Measurements from ENCODE around the gene CNGA2. TPM values are rescaled to one million over a fixed set of nuclear protein-coding genes. Genes with fewer than 3 reads are reported as not detected.

Gene CNGA2
- total RNA-seq, 1 experiment from 2014 or later, result not detected

GRCh38 chrX:151780621-151781020 lies 46.1 kb downstream of the CNGA2 start:
- H3K9me3 Mint-ChIP-seq (ENCODE audit: unreplicated experiment), result no peaks in the 10 kb centered on the region
- no peaks in the 10 kb centered on the region for H3K36me3 Mint-ChIP-seq (ENCODE audit: insufficient read depth, unreplicated experiment)
- DNase-seq, result no peak
- Histone ChIP-seq H3K9me3 (no peaks in the 10 kb centered on the region), H3K4me3 (ENCODE audit: low read depth, low read length) (no peak overlapping the region), H3K4me1 (no peaks in the 10 kb centered on the region), H3K36me3 (ENCODE audit: control insufficient read depth, insufficient read depth, low read length) (no peaks in the 10 kb centered on the region), H3K27me3 (replicated peaks; ENCODE audit: control insufficient read depth, insufficient read depth, low read length) (no peaks in the 10 kb centered on the region)
- intact Hi-C loops (cut with micrococcal nuclease; ENCODE audit: unreplicated experiment), result no loop called here
- POLR2A ChIA-PET, result no interaction called here
- H3K4me3 Mint-ChIP-seq (ENCODE audit: unreplicated experiment), result no peak overlapping the region
- CTCF ChIA-PET, result no interaction called here
- peaks cover 17% of the 10 kb centered on the region for H3K27me3 Mint-ChIP-seq (ENCODE audit: insufficient read depth, unreplicated experiment)
- BruUV-seq (replicated peaks), result no TSS peak
- no peak for TF ChIP-seq CTCF (IDR thresholded peaks at IDR 0.05; ENCODE audit: insufficient read depth in 1 of 2, low read depth in 1 of 2, low read length in 1 of 2, severe bottlenecking in 1 of 2, unreplicated experiment in 1 of 2)
- H3K27ac Mint-ChIP-seq (ENCODE audit: unreplicated experiment), result no peak overlapping the region
- H3K4me1 Mint-ChIP-seq (ENCODE audit: low read depth, unreplicated experiment), result no peaks in the 10 kb centered on the region

DNA sequence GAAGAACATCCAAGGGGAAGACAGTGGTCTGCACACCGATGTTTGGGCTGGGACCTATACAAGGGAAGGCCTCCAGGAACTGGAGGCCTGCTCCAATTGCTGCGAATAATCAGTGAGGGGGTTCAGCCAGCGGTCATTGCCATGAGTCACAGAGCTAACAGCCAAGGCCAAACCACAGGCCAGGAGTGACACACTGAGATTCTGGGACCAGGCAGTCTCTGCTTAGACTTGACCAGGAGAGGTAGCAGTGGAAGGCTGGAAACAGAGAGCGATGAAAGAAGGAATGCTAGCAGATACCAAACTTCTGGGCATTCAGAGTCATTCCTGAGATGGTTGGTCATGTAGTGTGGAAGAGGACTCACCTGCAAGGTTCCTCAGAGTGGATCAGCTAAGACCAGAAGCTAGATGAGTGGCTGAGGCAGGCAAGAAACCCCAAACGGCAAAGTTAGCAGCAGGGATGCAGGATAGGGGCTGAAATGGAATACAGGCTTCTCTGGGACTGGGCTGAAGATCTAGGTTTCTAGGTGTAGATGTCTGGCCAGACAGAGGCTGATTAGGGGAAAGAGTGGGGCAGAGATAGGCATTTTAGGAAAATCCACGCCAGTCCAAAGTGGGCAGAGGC lies 54.7 kb downstream of the CNGA2 start:
- intact Hi-C loops (cut with micrococcal nuclease; ENCODE audit: unreplicated experiment), result no loop called here
- BruUV-seq (replicated peaks), result no TSS peak
- H3K9me3 ChIP-seq, result no peaks in the 10 kb centered on the region
- TF ChIP-seq CTCF (IDR thresholded peaks at IDR 0.05; ENCODE audit: insufficient read depth in 1 of 2, low read depth in 1 of 2, low read length in 1 of 2, severe bottlenecking in 1 of 2, unreplicated experiment in 1 of 2), result no peak
- H3K36me3 ChIP-seq (ENCODE audit: control insufficient read depth, insufficient read depth, low read length), result no peaks in the 10 kb centered on the region
- H3K4me1 ChIP-seq, result no peaks in the 10 kb centered on the region
- no peak for DNase-seq
- CTCF ChIA-PET, result no interaction called here
- H3K36me3 Mint-ChIP-seq (ENCODE audit: insufficient read depth, unreplicated experiment), result no peaks in the 10 kb centered on the region
- H3K27ac Mint-ChIP-seq (ENCODE audit: unreplicated experiment), result no peak overlapping the region
- POLR2A ChIA-PET, result no interaction called here
- H3K27me3 Mint-ChIP-seq (ENCODE audit: insufficient read depth, unreplicated experiment), result peaks cover 2% of the 10 kb centered on the region
- H3K9me3 Mint-ChIP-seq (ENCODE audit: unreplicated experiment), result no peaks in the 10 kb centered on the region
- no peak overlapping the region for H3K4me3 ChIP-seq (ENCODE audit: low read depth, low read length)
- H3K27me3 ChIP-seq (replicated peaks; ENCODE audit: control insufficient read depth, insufficient read depth, low read length), result no peaks in the 10 kb centered on the region
- H3K4me1 Mint-ChIP-seq (ENCODE audit: low read depth, unreplicated experiment), result no peaks in the 10 kb centered on the region
- no peak overlapping the region for H3K4me3 Mint-ChIP-seq (ENCODE audit: unreplicated experiment)

DNA sequence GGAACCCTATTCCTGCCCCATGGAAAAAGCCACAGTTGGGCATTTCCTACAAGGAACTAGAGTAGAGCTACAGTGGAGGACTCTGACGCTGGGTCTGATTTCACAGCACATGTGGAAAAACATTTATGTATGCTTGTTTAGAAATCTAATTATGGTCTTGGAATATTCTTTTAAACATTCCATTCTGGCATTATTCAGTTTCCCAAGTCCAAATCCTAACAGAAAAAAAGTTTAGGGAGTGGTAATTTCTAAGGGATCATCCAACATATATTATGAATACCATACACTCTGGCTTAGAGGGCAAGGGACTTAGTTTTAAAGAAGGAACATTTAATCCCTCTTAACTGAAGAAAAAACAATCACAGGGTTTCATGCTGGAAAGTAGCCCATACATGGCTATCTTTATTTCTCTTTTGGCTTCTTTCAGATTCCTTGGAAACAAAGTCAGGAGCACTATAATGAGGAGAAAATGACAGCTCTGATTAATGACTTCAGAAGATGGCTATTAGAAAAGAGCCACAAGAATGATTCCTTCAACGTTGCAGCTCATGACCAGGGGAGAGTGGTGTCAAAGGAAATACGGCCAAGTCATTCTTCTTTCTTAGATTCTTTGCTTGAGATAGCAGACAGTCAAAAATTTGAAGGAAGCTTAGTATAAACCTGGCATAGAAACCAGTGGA lies 56.1 kb downstream of the CNGA2 start:
- no peaks in the 10 kb centered on the region for H3K36me3 Mint-ChIP-seq (ENCODE audit: insufficient read depth, unreplicated experiment)
- no peak for DNase-seq
- no peaks in the 10 kb centered on the region for H3K9me3 ChIP-seq
- CTCF ChIA-PET, result no interaction called here
- intact Hi-C loops (cut with micrococcal nuclease; ENCODE audit: unreplicated experiment), result no loop called here
- no peaks in the 10 kb centered on the region for H3K9me3 Mint-ChIP-seq (ENCODE audit: unreplicated experiment)
- no TSS peak for BruUV-seq (replicated peaks)
- H3K27me3 Mint-ChIP-seq (ENCODE audit: insufficient read depth, unreplicated experiment), result no peaks in the 10 kb centered on the region
- H3K4me1 ChIP-seq, result no peaks in the 10 kb centered on the region
- TF ChIP-seq CTCF (IDR thresholded peaks at IDR 0.05; ENCODE audit: insufficient read depth in 1 of 2, low read depth in 1 of 2, low read length in 1 of 2, severe bottlenecking in 1 of 2, unreplicated experiment in 1 of 2), result no peak
- no peaks in the 10 kb centered on the region for H3K36me3 ChIP-seq (ENCODE audit: control insufficient read depth, insufficient read depth, low read length)
- no peaks in the 10 kb centered on the region for H3K27me3 ChIP-seq (replicated peaks; ENCODE audit: control insufficient read depth, insufficient read depth, low read length)
- H3K4me3 ChIP-seq (ENCODE audit: low read depth, low read length), result no peak overlapping the region
- no peak overlapping the region for H3K4me3 Mint-ChIP-seq (ENCODE audit: unreplicated experiment)
- H3K4me1 Mint-ChIP-seq (ENCODE audit: low read depth, unreplicated experiment), result no peaks in the 10 kb centered on the region
- no peak overlapping the region for H3K27ac Mint-ChIP-seq (ENCODE audit: unreplicated experiment)
- POLR2A ChIA-PET, result no interaction called here
